Right lobe of liver (tissue), 6 donors: ENCODE data around the gene PRRT3. TPM values are rescaled to one million over a fixed set of nuclear protein-coding genes. Genes with fewer than 3 reads are reported as not detected.

Experiments
- ATAC-seq, 4 donors: fragments of 200-7000 bp; cut with Tn5 transposase; one replicate each; pipeline ENCODE4 v1.9.1; 2020; ENCODE audit warnings: mild to moderate bottlenecking in 4 of 4, moderate library complexity in 4 of 4
- DNase-seq, 3 donors: peaks; one replicate each; pipeline ENCODE4 v3.0.0-alpha.2; 2020
- H3K27ac ChIP-seq, 3 donors: fragments of 200-600 bp; one replicate each; pipeline ENCODE4 v1.8.0; 2022
- H3K27me3 ChIP-seq, 2 donors: fragments of 200-600 bp; one replicate each; pipeline ENCODE4 v1.8.0; 2022
- H3K36me3 ChIP-seq, 4 donors: fragments of 200-600 bp; sonication (generic) in 1 of 4; one replicate each; pipeline versions ENCODE4 v1.5.1 to v1.8.0; 2017 to 2022; ENCODE audit warnings: control low read depth in 1 of 4
- H3K4me1 ChIP-seq, 4 donors: fragments of 200-600 bp; sonication (generic) in 1 of 4; one replicate each; pipeline versions ENCODE4 v1.5.1 to v1.8.0; 2017 to 2022; ENCODE audit warnings: control low read depth in 1 of 4
- H3K4me3 ChIP-seq, 3 donors: fragments of 200-600 bp; one replicate each; pipeline ENCODE4 v1.8.0; 2022
- H3K9me3 ChIP-seq, 4 donors: fragments of 200-600 bp; sonication (generic) in 1 of 4; one replicate each; pipeline versions ENCODE4 v1.5.1 to v1.8.0; 2017 to 2022; ENCODE audit warnings: control low read depth in 1 of 4
- POLR2A ChIP-seq: fragments of 450-650 bp; IDR thresholded peaks from one replicate; pipeline ENCODE4 v1.6.1; 2017; ENCODE audit warnings: antibody characterized with exemption, mild to moderate bottlenecking
- WGBS: methylation state at CpG from one replicate; pipeline ENCODE4 v1.1.6; 2018; ENCODE audit warnings: low coverage, low lambda C conversion rate; ENCODE audit not compliant: insufficient coverage; ENCODE audit errors: missing lambda C conversion rate; 5-methylcytosine and 5-hydroxymethylcytosine counted together
- intact Hi-C, 2 donors: fragments of 100-400 bp; cut with DNase I; formaldehyde crosslinking; loops; one replicate each; pipeline versions ENCODE4 v1.11.2 to v1.14.1; 2022
- long read RNA-seq: library from polyadenylated mRNA; unstranded; transcript quantifications from one replicate; pipeline ENCODE4 v2.0.0, GENCODE V29; 2019
- total RNA-seq, 6 experiments: library from RNA; depleted of rRNA in 2 of 6; stranded (reverse); fragments of >200 nt in 2 of 6; fragmentation: NEBNext Ultra II Directional in 3 of 6; extraction: Animal tissue kit (Norgen Biotek cat#: 25700) in 3 of 6; gene quantifications; one replicate each; pipeline versions ENCODE4 v1.1.0 to v1.2.4, GENCODE V29; 2016 to 2023
- TF ChIP-seq, protein P1 (sequence below), 4 donors: fragments of 200-600 bp in 3 of 4; fragments of 450-650 bp in 1 of 4; IDR thresholded peaks; one replicate each; pipeline versions ENCODE4 v1.5.1 to v1.8.0; 2016 to 2022; ENCODE audit warnings: antibody characterized with exemption in 4 of 4, mild to moderate bottlenecking in 2 of 4
- donor health status: DM: no; HTN: yes; CAD: no.
- donor health status: DM: no; HTN: no; CAD: no.
- donor health status: DM: no; HTN: no; CAD: no.
- donor health status: DM: no; HTN: yes; CAD: no.
- donor health status: DM: no; HTN: yes; CAD: no.

Gene PRRT3
- under 1 TPM; 0.19 to 0.92 (median 0.35) TPM for total RNA-seq
- long read RNA-seq, result 0 reads

DNA sequence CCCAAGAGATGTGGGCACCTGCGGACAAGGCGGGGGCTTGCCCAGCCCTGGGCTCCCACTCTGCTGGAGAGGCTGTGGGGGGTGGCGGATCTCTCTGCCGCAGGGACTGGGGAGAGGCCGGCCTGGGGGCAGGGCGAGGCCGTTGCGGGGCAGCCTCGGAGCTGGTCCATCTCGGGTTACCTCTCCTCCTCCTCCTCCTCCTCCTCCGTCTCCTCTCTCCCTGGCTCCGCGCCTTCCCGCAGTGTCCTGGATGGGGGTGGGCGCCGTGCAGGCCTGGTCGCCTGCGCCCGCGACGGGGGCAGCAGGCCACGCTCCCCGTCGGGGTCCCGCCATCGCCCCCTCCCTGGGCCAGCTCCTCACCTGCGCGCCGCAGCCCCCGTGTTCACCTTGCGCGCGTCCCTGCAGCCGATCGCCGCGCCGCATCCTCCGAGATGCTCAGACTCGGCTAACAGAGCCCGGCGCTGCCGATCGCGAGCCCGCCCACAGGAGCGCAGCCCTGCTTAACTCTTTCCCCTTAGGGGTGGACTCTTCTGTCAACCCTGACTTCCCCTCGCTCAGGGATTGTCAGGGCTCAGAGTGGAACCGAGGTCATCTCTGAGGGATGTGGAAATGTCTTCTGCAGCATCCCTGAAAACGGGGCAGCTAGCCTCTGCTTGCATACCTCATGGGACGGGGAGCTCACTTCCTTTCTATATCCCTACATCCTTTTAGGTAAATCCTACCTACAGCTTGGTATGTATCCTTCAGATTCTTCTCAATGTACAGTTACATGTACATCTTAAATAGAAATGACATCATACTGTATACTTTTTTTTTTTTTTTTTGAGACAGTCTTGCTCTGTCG, at the start of gene PRRT3:
TSS of gene PRRT3 (minus strand) at position 447 of the 844 bp plus-strand sequence. CDS start 2,293 bp downstream, outside the sequence.
- Histone ChIP-seq H3K27me3 (no peaks in the 10 kb centered on the region), H3K36me3 (no peaks in the 10 kb centered on the region), H3K27ac (no peak within 1 kb of the TSS), H3K9me3 (no peaks in the 10 kb centered on the region), H3K4me3 (peak within 1 kb of the TSS; percentile 29 to 43 (median 34)), H3K4me1 (peaks cover 0 to 27% (median 4%) of the 10 kb centered on the region in 4 donors)
- ATAC-seq (peak in 3 of 4 donors; percentile 11 to 25 (median 20)), DNase-seq (no peak)
- intact Hi-C loops, result no loop called here
- no peak for TF ChIP-seq POLR2A
- TF ChIP-seq, protein P1, sequence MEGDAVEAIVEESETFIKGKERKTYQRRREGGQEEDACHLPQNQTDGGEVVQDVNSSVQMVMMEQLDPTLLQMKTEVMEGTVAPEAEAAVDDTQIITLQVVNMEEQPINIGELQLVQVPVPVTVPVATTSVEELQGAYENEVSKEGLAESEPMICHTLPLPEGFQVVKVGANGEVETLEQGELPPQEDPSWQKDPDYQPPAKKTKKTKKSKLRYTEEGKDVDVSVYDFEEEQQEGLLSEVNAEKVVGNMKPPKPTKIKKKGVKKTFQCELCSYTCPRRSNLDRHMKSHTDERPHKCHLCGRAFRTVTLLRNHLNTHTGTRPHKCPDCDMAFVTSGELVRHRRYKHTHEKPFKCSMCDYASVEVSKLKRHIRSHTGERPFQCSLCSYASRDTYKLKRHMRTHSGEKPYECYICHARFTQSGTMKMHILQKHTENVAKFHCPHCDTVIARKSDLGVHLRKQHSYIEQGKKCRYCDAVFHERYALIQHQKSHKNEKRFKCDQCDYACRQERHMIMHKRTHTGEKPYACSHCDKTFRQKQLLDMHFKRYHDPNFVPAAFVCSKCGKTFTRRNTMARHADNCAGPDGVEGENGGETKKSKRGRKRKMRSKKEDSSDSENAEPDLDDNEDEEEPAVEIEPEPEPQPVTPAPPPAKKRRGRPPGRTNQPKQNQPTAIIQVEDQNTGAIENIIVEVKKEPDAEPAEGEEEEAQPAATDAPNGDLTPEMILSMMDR (IDR thresholded peaks at IDR 0.05), result no peak
- 5% methylated on average over 24 of the region's 52 CpGs for WGBS

DNA sequence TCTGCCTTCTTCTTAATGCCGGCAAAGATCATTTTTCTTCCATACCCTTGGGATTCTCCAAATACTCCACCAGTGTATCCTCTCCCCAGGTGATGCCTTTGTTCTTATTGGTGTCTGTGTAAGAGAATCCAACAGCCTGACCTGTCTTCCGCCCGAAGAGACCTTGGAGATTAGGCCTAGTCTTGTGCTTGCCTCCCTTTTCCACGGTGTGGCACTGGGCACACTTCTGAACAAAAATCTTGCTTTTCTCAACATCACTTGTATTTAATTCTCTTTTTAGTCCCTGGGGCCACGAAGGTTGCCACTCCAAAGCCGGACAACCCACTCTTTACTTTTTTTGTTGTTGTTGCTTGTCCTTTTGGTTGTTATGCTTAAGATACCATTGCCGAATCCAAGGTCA, 48.5 kb upstream of the PRRT3 start:
- Histone ChIP-seq H3K36me3 (no peaks in the 10 kb centered on the region), H3K9me3 (no peaks in the 10 kb centered on the region), H3K4me1 (no peaks in the 10 kb centered on the region), H3K4me3 (no peak overlapping the region), H3K27ac (no peak overlapping the region), H3K27me3 (no peaks in the 10 kb centered on the region)
- 83% methylated on average over 6 of the region's 7 CpGs for WGBS
- intact Hi-C loops, result no loop called here
- DNase-seq (no peak), ATAC-seq (no peak)
- TF ChIP-seq, protein P1 (IDR thresholded peaks at IDR 0.05), result no peak
- TF ChIP-seq POLR2A, result no peak

DNA sequence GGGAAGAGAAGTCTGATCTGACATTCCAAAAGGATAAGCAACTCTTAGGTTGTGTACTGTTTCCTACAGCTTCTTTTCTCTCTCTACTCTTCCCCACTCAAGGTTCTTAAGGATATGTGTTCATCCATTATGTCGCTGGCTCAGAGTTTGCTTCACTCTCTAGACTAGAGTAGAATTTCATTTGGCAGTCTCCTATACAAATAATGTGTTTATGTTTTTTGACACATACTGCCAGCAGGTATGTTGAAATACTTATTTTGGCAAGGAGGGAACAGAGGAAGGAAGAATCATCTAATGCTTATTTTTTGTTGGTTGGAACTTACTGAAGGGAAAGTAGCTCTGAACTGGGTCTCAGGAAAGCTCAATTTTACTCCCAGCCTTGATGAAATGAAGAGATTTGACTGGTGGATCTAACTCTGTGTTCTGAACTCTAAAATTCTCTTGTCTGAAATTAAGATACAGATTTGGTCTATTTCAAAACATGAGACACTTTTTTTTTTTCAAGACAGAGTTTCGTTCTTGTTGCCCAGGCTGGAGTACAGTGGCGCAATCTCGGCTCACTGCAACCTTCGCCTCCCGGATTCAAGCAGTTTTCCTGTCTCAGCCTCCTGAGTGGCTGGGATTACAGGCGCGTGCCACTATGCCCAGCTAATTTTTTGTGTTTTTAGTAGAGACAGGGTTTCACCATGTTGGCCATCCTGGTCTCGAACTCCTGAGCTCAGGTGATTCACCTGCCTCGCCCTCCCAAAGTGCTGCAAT, 42.1 kb upstream of the PRRT3 start:
- H3K36me3 ChIP-seq, result no peaks in the 10 kb centered on the region
- no peak overlapping the region for H3K27ac ChIP-seq
- WGBS, result 80% methylated on average over 10 of the region's 10 CpGs
- H3K9me3 ChIP-seq, result no peaks in the 10 kb centered on the region
- DNase-seq (no peak), ATAC-seq (peak in 3 of 4 donors; percentile 35 to 67 (median 36))
- TF ChIP-seq POLR2A, result no peak
- TF ChIP-seq, protein P1 (IDR thresholded peaks at IDR 0.05), result no peak
- H3K4me3 ChIP-seq, result no peak overlapping the region
- H3K4me1 ChIP-seq, result no peaks in the 10 kb centered on the region
- intact Hi-C loops, result no loop called here
- no peaks in the 10 kb centered on the region for H3K27me3 ChIP-seq

DNA sequence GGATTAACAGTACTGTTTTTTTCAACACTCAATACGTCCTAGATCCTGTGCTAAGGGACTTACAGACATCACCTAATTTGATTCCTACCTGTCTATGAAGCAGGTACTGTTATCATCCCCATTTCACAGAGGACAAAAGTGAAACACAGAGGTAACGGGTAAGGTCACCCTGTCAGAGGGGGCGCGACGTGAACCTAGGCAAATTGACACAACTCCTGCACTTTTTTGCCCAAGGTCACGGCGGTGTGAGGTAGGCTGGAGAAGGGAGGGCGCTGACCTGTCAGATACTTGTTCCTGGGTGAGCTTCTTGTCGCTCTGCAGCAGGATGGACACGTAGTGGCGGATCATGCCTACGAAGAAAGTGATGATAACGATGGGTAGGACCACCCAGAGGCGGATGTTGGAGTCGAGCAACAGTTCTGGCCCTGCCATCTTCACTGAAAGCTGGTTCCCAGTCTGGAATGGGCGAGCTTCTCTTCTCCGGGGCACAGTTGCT, 34.1 kb upstream of the PRRT3 start:
- no peak for DNase-seq
- no peaks in the 10 kb centered on the region for H3K27me3 ChIP-seq
- H3K27ac ChIP-seq, result peak overlapping the region; percentile 34 to 83 (median 80)
- no peak for TF ChIP-seq POLR2A
- TF ChIP-seq, protein P1 (IDR thresholded peaks at IDR 0.05), result no peak
- H3K36me3 ChIP-seq, result no peaks in the 10 kb centered on the region
- H3K9me3 ChIP-seq, result no peaks in the 10 kb centered on the region
- WGBS, result 0% methylated on average over 7 of the region's 17 CpGs
- peak overlapping the region; percentile 77 to 100 (median 98) for H3K4me3 ChIP-seq
- intact Hi-C loops, result no loop called here
- ATAC-seq, result peak in 3 of 4 donors; percentile 49 to 54 (median 49)
- H3K4me1 ChIP-seq, result peaks cover 0 to 35% (median 7%) of the 10 kb centered on the region in 4 donors
